CD4-positive, alpha-beta T cell treated with Interleukin-2 at 100 ng/mL for 4 hours (primary cell): ENCODE results near the gene ACER3.
"Not testable (repeated sequence)": the region's sequence is repeated elsewhere in the genome, so short reads cannot be mapped to it uniquely, and the experiment has no call there.

Source experiments
- DNase-seq: peaks from one replicate; pipeline ENCODE4 v3.0.0-alpha.2; 2020; ENCODE audit warnings: low spot score

ACER3 gene

GRCh38 chr11:76872959-76873827 lies 12.5 kb downstream of the ACER3 start:
- no peak for DNase-seq

- DNase-seq = no peak
Measured at GRCh38 chr11:76878014-76878413, 17.3 kb downstream of the ACER3 start.

GRCh38 chr11:76880314-76880713 lies 19.6 kb downstream of the ACER3 start:
- no peak for DNase-seq

GRCh38 chr11:76880956-76881355 lies 20.2 kb downstream of the ACER3 start:
- DNase-seq = no peak

- DNase-seq = no peak
Measured at GRCh38 chr11:76885390-76886097, 24.8 kb downstream of the ACER3 start.

GRCh38 chr11:76888989-76889388 lies 28.3 kb downstream of the ACER3 start:
- no peak for DNase-seq

GRCh38 chr11:76889411-76889975 lies 28.8 kb downstream of the ACER3 start:
- DNase-seq = no peak

- DNase-seq = no peak
Measured at GRCh38 chr11:76890329-76890728, 29.6 kb downstream of the ACER3 start.

GRCh38 chr11:76891285-76891684 lies 30.6 kb downstream of the ACER3 start:
- DNase-seq = no peak

- DNase-seq = no peak
Measured at GRCh38 chr11:76891793-76892192, 31.1 kb downstream of the ACER3 start.

GRCh38 chr11:76892306-76892705 lies 31.6 kb downstream of the ACER3 start:
- DNase-seq = no peak

GRCh38 chr11:76897233-76897632 lies 36.5 kb downstream of the ACER3 start:
- DNase-seq = no peak

- no peak for DNase-seq
Measured at GRCh38 chr11:76901144-76901543, 40.4 kb downstream of the ACER3 start.

- DNase-seq = not testable (repeated sequence)
Measured at GRCh38 chr11:76901622-76902021, 40.9 kb downstream of the ACER3 start.

GRCh38 chr11:76902121-76903014 lies 41.6 kb downstream of the ACER3 start:
- DNase-seq = no peak

- no peak for DNase-seq
Measured at GRCh38 chr11:76903325-76903724, 42.6 kb downstream of the ACER3 start.

- DNase-seq = no peak
Measured at GRCh38 chr11:76910620-76911414, 50.1 kb downstream of the ACER3 start.

GRCh38 chr11:76911415-76911808 lies 50.7 kb downstream of the ACER3 start:
- DNase-seq = no peak

- no peak for DNase-seq
Measured at GRCh38 chr11:76916712-76917111, 56.0 kb downstream of the ACER3 start.

- DNase-seq = peak; percentile 37
Measured at GRCh38 chr11:76918941-76919386, 58.2 kb downstream of the ACER3 start.

- DNase-seq = no peak
Measured at GRCh38 chr11:76919467-76919866, 58.7 kb downstream of the ACER3 start.
